Esophagus mucosa (tissue), 1 donor: ENCODE results near the gene TSHZ1. TPM values are rescaled to one million over a fixed set of nuclear protein-coding genes. Genes with fewer than 3 reads are reported as not detected.

Source experiments
- ATAC-seq: fragments of 200-7000 bp; cut with Tn5 transposase; one replicate; pipeline ENCODE4 v1.9.1; 2020
- total RNA-seq: library from RNA; stranded (reverse); gene quantifications from one replicate; pipeline ENCODE4 v1.2.4, GENCODE V29; 2023
- donor health status: DM: yes; HTN: yes; CAD: no.

The TSHZ1 gene
- total RNA-seq, 1 donor from 2014 or later, result 9.2 TPM

GRCh38 chr18:75317703-75318102 lies 107.1 kb downstream of the TSHZ1 start:
- no peak for ATAC-seq

- ATAC-seq, result no peak
These were observed 109.3 kb downstream of the TSHZ1 start for GRCh38 chr18:75319905-75320304.

GRCh38 chr18:75320506-75320905 lies 109.9 kb downstream of the TSHZ1 start:
- no peak for ATAC-seq

- ATAC-seq, result no peak
These were observed 110.8 kb downstream of the TSHZ1 start for GRCh38 chr18:75321431-75321830.

- ATAC-seq, result no peak
These were observed 111.6 kb downstream of the TSHZ1 start for GRCh38 chr18:75322206-75322605.

GRCh38 chr18:75323821-75324585 lies 113.4 kb downstream of the TSHZ1 start:
- no peak for ATAC-seq

GRCh38 chr18:75324686-75325257 lies 114.2 kb downstream of the TSHZ1 start:
- no peak for ATAC-seq

- peak; percentile 58 for ATAC-seq
These were observed 119.2 kb downstream of the TSHZ1 start for GRCh38 chr18:75329753-75330152.

GRCh38 chr18:75330308-75330707 lies 119.7 kb downstream of the TSHZ1 start:
- ATAC-seq, result no peak

- ATAC-seq, result no peak
These were observed 124.3 kb downstream of the TSHZ1 start for GRCh38 chr18:75334869-75335268.

GRCh38 chr18:75335511-75335910 lies 124.9 kb downstream of the TSHZ1 start:
- no peak for ATAC-seq

GRCh38 chr18:75336767-75337166 lies 126.2 kb downstream of the TSHZ1 start:
- no peak for ATAC-seq

GRCh38 chr18:75337348-75337747 lies 126.8 kb downstream of the TSHZ1 start:
- ATAC-seq, result no peak

- no peak for ATAC-seq
These were observed 128.0 kb downstream of the TSHZ1 start for GRCh38 chr18:75338631-75339030.

Other genes with a start within 250 kb of the TSHZ1 start
- gene PTGR3, start 1.7 kb upstream of the TSHZ1 start, total RNA-seq, result 21.2 TPM
- gene SMIM21, start 216.9 kb downstream of the TSHZ1 start, total RNA-seq, result not detected